ENCODE results near the gene NOTCH1. TPM values are rescaled to one million over a fixed set of nuclear protein-coding genes. Genes with fewer than 3 reads are reported as not detected.

Gene NOTCH1
- total RNA-seq, 1 experiment from 2014 or later: 53.4 TPM

- BruUV-seq (replicated peaks): no TSS peak
- no peaks in the 10 kb centered on the region for H3K9me3 Mint-ChIP-seq (ENCODE audit: unreplicated experiment)
- no peaks in the 10 kb centered on the region for H3K27me3 Mint-ChIP-seq (ENCODE audit: insufficient read depth, unreplicated experiment)
- H3K27ac Mint-ChIP-seq (ENCODE audit: low read depth, unreplicated experiment): peak overlapping the region; percentile 59
- peak; percentile 87 for DNase-seq (ENCODE audit: unreplicated experiment)
- no peak for TF ChIP-seq CTCF (IDR thresholded peaks at IDR 0.05; ENCODE audit: unreplicated experiment)
- H3K4me1 Mint-ChIP-seq (ENCODE audit: insufficient read depth, unreplicated experiment): peaks cover 17% of the 10 kb centered on the region
- peaks cover 23% of the 10 kb centered on the region for H3K36me3 Mint-ChIP-seq (ENCODE audit: insufficient read depth, unreplicated experiment)
- H3K4me3 Mint-ChIP-seq (ENCODE audit: unreplicated experiment): peak overlapping the region; percentile 76
- ChIA-PET CTCF (no interaction called here), POLR2A (interaction anchor here (0.7 to 2.6 kb wide), 12 partner anchors 11 to 180 kb away, joined by 3 to 64 read pairs (median 3); no protein-coding TSS in a partner anchor)
- intact Hi-C loops (cut with micrococcal nuclease): loop anchor here (5.0 kb wide), 1 partner anchor 60 kb away; no protein-coding TSS in a partner anchor
These were observed 1.1 kb upstream of the NOTCH1 start for GRCh38 chr9:136546697-136547501.

GRCh38 chr9:136545692-136545964 is 220 bp downstream of the NOTCH1 start:
- ChIA-PET CTCF (no interaction called here), POLR2A (interaction anchor here (0.8 to 2.6 kb wide), 7 partner anchors 12 to 182 kb away, joined by 3 to 64 read pairs (median 5); no protein-coding TSS in a partner anchor)
- H3K4me1 Mint-ChIP-seq (ENCODE audit: insufficient read depth, unreplicated experiment): peaks cover 10% of the 10 kb centered on the region
- peaks cover 29% of the 10 kb centered on the region for H3K36me3 Mint-ChIP-seq (ENCODE audit: insufficient read depth, unreplicated experiment)
- no peak for DNase-seq (ENCODE audit: unreplicated experiment)
- no peak for TF ChIP-seq CTCF (IDR thresholded peaks at IDR 0.05; ENCODE audit: unreplicated experiment)
- peak overlapping the region; percentile 76 for H3K4me3 Mint-ChIP-seq (ENCODE audit: unreplicated experiment)
- H3K27me3 Mint-ChIP-seq (ENCODE audit: insufficient read depth, unreplicated experiment): no peaks in the 10 kb centered on the region
- H3K27ac Mint-ChIP-seq (ENCODE audit: low read depth, unreplicated experiment): no peak overlapping the region
- no TSS peak for BruUV-seq (replicated peaks)
- no peaks in the 10 kb centered on the region for H3K9me3 Mint-ChIP-seq (ENCODE audit: unreplicated experiment)
- intact Hi-C loops (cut with micrococcal nuclease): loop anchor here (5.0 kb wide), 1 partner anchor 58 kb away; no protein-coding TSS in a partner anchor

GRCh38 chr9:136544964-136545691 is 720 bp downstream of the NOTCH1 start:
- no peak overlapping the region for H3K27ac Mint-ChIP-seq (ENCODE audit: low read depth, unreplicated experiment)
- POLR2A ChIA-PET: interaction anchor here (0.7 to 2.6 kb wide), 12 partner anchors 12 to 182 kb away, joined by 3 to 64 read pairs (median 5); no protein-coding TSS in a partner anchor
- no peak for DNase-seq (ENCODE audit: unreplicated experiment)

More at GRCh38 chr9:136544964-136545691, 720 bp downstream of the NOTCH1 start:
- BruUV-seq (replicated peaks): no TSS peak
- H3K4me3 Mint-ChIP-seq (ENCODE audit: unreplicated experiment): peak overlapping the region; percentile 76
- no peaks in the 10 kb centered on the region for H3K27me3 Mint-ChIP-seq (ENCODE audit: insufficient read depth, unreplicated experiment)
- peaks cover 29% of the 10 kb centered on the region for H3K36me3 Mint-ChIP-seq (ENCODE audit: insufficient read depth, unreplicated experiment)
- CTCF ChIA-PET: interaction anchor here (0.5 to 2.9 kb wide), 2 partner anchors 55 to 80 kb away, joined by 3 to 27 read pairs; no protein-coding TSS in a partner anchor
- H3K9me3 Mint-ChIP-seq (ENCODE audit: unreplicated experiment): no peaks in the 10 kb centered on the region
- H3K4me1 Mint-ChIP-seq (ENCODE audit: insufficient read depth, unreplicated experiment): peaks cover 10% of the 10 kb centered on the region
- no peak for TF ChIP-seq CTCF (IDR thresholded peaks at IDR 0.05; ENCODE audit: unreplicated experiment)
- intact Hi-C loops (cut with micrococcal nuclease): loop anchor here (1.0 to 5.0 kb wide), 2 partner anchors 58 to 79 kb away; no protein-coding TSS in a partner anchor

All from MCF 10A (cell line).